ENCODE measurements around the gene NANOS1. TPM values are rescaled to one million over a fixed set of nuclear protein-coding genes. Genes with fewer than 3 reads are reported as not detected.

NANOS1 gene
- total RNA-seq, 2 experiments from 2014 or later, result 0.16 TPM; not detected in 1

GRCh38 chr10:119028900-119029612 is 458 bp upstream of the NANOS1 start:
- Mint-ChIP-seq H3K4me1 (peaks cover 15% of the 10 kb centered on the region), H3K27me3 (peaks cover 6% of the 10 kb centered on the region), H3K4me3 (peak overlapping the region; percentile 45), H3K9me3 (no peaks in the 10 kb centered on the region), H3K36me3 (peaks cover 16% of the 10 kb centered on the region), H3K27ac (no peak overlapping the region)
- peak; percentile 85 for DNase-seq

- Mint-ChIP-seq H3K36me3 (peaks cover 23% of the 10 kb centered on the region), H3K9me3 (no peaks in the 10 kb centered on the region), H3K4me1 (peaks cover 15% of the 10 kb centered on the region), H3K27ac (no peak overlapping the region), H3K4me3 (peak overlapping the region; percentile 45), H3K27me3 (peaks cover 6% of the 10 kb centered on the region)
- peak; percentile 66 for DNase-seq
Measured at GRCh38 chr10:119030421-119031250, 1.1 kb downstream of the NANOS1 start.

- no peak overlapping the region for H3K4me3 Mint-ChIP-seq
- H3K9me3 Mint-ChIP-seq, result no peaks in the 10 kb centered on the region
- peaks cover 6% of the 10 kb centered on the region for H3K27me3 Mint-ChIP-seq
- peaks cover 15% of the 10 kb centered on the region for H3K4me1 Mint-ChIP-seq
- H3K36me3 Mint-ChIP-seq, result peaks cover 27% of the 10 kb centered on the region
- H3K27ac Mint-ChIP-seq, result peak overlapping the region; percentile 17
- no peak for DNase-seq
Measured at GRCh38 chr10:119031496-119032059, 2.1 kb downstream of the NANOS1 start.

GRCh38 chr10:119039161-119039560 is 9.6 kb downstream of the NANOS1 start:
- Mint-ChIP-seq H3K27me3 (no peaks in the 10 kb centered on the region), H3K4me3 (no peak overlapping the region), H3K9me3 (no peaks in the 10 kb centered on the region), H3K27ac (no peak overlapping the region), H3K36me3 (peaks cover 57% of the 10 kb centered on the region), H3K4me1 (peaks cover 12% of the 10 kb centered on the region)
- DNase-seq, result no peak

- peaks cover 60% of the 10 kb centered on the region for H3K36me3 Mint-ChIP-seq
- no peaks in the 10 kb centered on the region for H3K9me3 Mint-ChIP-seq
- no peak overlapping the region for H3K27ac Mint-ChIP-seq
- no peak overlapping the region for H3K4me3 Mint-ChIP-seq
- no peaks in the 10 kb centered on the region for H3K27me3 Mint-ChIP-seq
- H3K4me1 Mint-ChIP-seq, result peaks cover 12% of the 10 kb centered on the region
- no peak for DNase-seq
Measured at GRCh38 chr10:119041326-119041725, 11.8 kb downstream of the NANOS1 start.

GRCh38 chr10:119042169-119042568 is 12.7 kb downstream of the NANOS1 start:
- Mint-ChIP-seq H3K27ac (peak overlapping the region; percentile 14), H3K27me3 (no peaks in the 10 kb centered on the region), H3K36me3 (peaks cover 65% of the 10 kb centered on the region), H3K4me1 (peaks cover 12% of the 10 kb centered on the region), H3K9me3 (no peaks in the 10 kb centered on the region), H3K4me3 (no peak overlapping the region)
- DNase-seq, result no peak

GRCh38 chr10:119045561-119045960 is 16.0 kb downstream of the NANOS1 start:
- no peaks in the 10 kb centered on the region for H3K9me3 Mint-ChIP-seq
- H3K4me3 Mint-ChIP-seq, result no peak overlapping the region
- H3K4me1 Mint-ChIP-seq, result peaks cover 9% of the 10 kb centered on the region
- no peak for DNase-seq
- no peaks in the 10 kb centered on the region for H3K27me3 Mint-ChIP-seq
- no peak overlapping the region for H3K27ac Mint-ChIP-seq
- H3K36me3 Mint-ChIP-seq, result peaks cover 59% of the 10 kb centered on the region

GRCh38 chr10:119049361-119049760 is 19.8 kb downstream of the NANOS1 start:
- Mint-ChIP-seq H3K36me3 (peaks cover 55% of the 10 kb centered on the region), H3K27ac (no peak overlapping the region), H3K27me3 (no peaks in the 10 kb centered on the region), H3K4me3 (no peak overlapping the region), H3K4me1 (peaks cover 4% of the 10 kb centered on the region), H3K9me3 (no peaks in the 10 kb centered on the region)
- no peak for DNase-seq

- peaks cover 56% of the 10 kb centered on the region for H3K36me3 Mint-ChIP-seq
- peaks cover 4% of the 10 kb centered on the region for H3K4me1 Mint-ChIP-seq
- no peak overlapping the region for H3K4me3 Mint-ChIP-seq
- H3K27me3 Mint-ChIP-seq, result no peaks in the 10 kb centered on the region
- no peak for DNase-seq
- H3K27ac Mint-ChIP-seq, result no peak overlapping the region
- H3K9me3 Mint-ChIP-seq, result no peaks in the 10 kb centered on the region
Measured at GRCh38 chr10:119049777-119050176, 20.3 kb downstream of the NANOS1 start.

- H3K4me3 Mint-ChIP-seq, result no peak overlapping the region
- no peak overlapping the region for H3K27ac Mint-ChIP-seq
- DNase-seq, result no peak
- H3K27me3 Mint-ChIP-seq, result no peaks in the 10 kb centered on the region
- H3K4me1 Mint-ChIP-seq, result peaks cover 4% of the 10 kb centered on the region
- H3K9me3 Mint-ChIP-seq, result no peaks in the 10 kb centered on the region
- H3K36me3 Mint-ChIP-seq, result peaks cover 49% of the 10 kb centered on the region
Measured at GRCh38 chr10:119051775-119052174, 22.3 kb downstream of the NANOS1 start.

- H3K4me1 Mint-ChIP-seq, result peaks cover 4% of the 10 kb centered on the region
- peaks cover 54% of the 10 kb centered on the region for H3K36me3 Mint-ChIP-seq
- no peak overlapping the region for H3K4me3 Mint-ChIP-seq
Measured at GRCh38 chr10:119055472-119055871, 26.0 kb downstream of the NANOS1 start.

GRCh38 chr10:119058010-119058409 is 28.5 kb downstream of the NANOS1 start:
- DNase-seq, result no peak
- Mint-ChIP-seq H3K27me3 (no peaks in the 10 kb centered on the region), H3K9me3 (no peaks in the 10 kb centered on the region), H3K27ac (peak overlapping the region; percentile 42), H3K36me3 (peaks cover 49% of the 10 kb centered on the region), H3K4me3 (no peak overlapping the region), H3K4me1 (peaks cover 13% of the 10 kb centered on the region)

More at GRCh38 chr10:119055472-119055871, 26.0 kb downstream of the NANOS1 start:
- Mint-ChIP-seq H3K27ac (no peak overlapping the region), H3K9me3 (no peaks in the 10 kb centered on the region), H3K27me3 (no peaks in the 10 kb centered on the region)
- no peak for DNase-seq

- no peaks in the 10 kb centered on the region for H3K27me3 Mint-ChIP-seq
- H3K9me3 Mint-ChIP-seq, result no peaks in the 10 kb centered on the region
- no peak overlapping the region for H3K4me3 Mint-ChIP-seq
- DNase-seq, result no peak
- peaks cover 54% of the 10 kb centered on the region for H3K36me3 Mint-ChIP-seq
- H3K27ac Mint-ChIP-seq, result no peak overlapping the region
- peaks cover 13% of the 10 kb centered on the region for H3K4me1 Mint-ChIP-seq
Measured at GRCh38 chr10:119059557-119059956, 30.0 kb downstream of the NANOS1 start.

GRCh38 chr10:119060107-119060506 is 30.6 kb downstream of the NANOS1 start:
- H3K36me3 Mint-ChIP-seq, result peaks cover 54% of the 10 kb centered on the region
- peaks cover 16% of the 10 kb centered on the region for H3K4me1 Mint-ChIP-seq
- no peaks in the 10 kb centered on the region for H3K27me3 Mint-ChIP-seq
- DNase-seq, result no peak
- no peak overlapping the region for H3K27ac Mint-ChIP-seq
- no peak overlapping the region for H3K4me3 Mint-ChIP-seq
- no peaks in the 10 kb centered on the region for H3K9me3 Mint-ChIP-seq

- no peaks in the 10 kb centered on the region for H3K27me3 Mint-ChIP-seq
- H3K27ac Mint-ChIP-seq, result peak overlapping the region; percentile 0
- DNase-seq, result no peak
- peaks cover 18% of the 10 kb centered on the region for H3K4me1 Mint-ChIP-seq
- H3K36me3 Mint-ChIP-seq, result peaks cover 61% of the 10 kb centered on the region
- H3K4me3 Mint-ChIP-seq, result no peak overlapping the region
- H3K9me3 Mint-ChIP-seq, result no peaks in the 10 kb centered on the region
Measured at GRCh38 chr10:119061352-119061751, 31.8 kb downstream of the NANOS1 start.

All from activated naive CD8-positive, alpha-beta T cell treated with anti-CD3 and anti-CD28 coated beads for 36 hours (primary cell).